GM20000 (cell line): ENCODE data around the gene CNTN1.

Experiments
- DNase-seq: peaks from one replicate; pipeline ENCODE4 v3.0.0; 2012; ENCODE audit warnings: low spot score
- CTCF ChIP-seq: IDR thresholded peaks from 2 replicates; pipeline ENCODE4 v1.5.1; 2012; ENCODE audit warnings: mild to moderate bottlenecking, control low read depth; ENCODE audit errors: extremely low read depth, missing control alignments

CNTN1 gene

GRCh38 chr12:40992158-40992557, 299.9 kb downstream of the CNTN1 start:
- DNase-seq: no peak

GRCh38 chr12:40992674-40993073, 300.4 kb downstream of the CNTN1 start:
- no peak for DNase-seq
- TF ChIP-seq CTCF: no peak

More at GRCh38 chr12:40992158-40992557, 299.9 kb downstream of the CNTN1 start:
- no peak for TF ChIP-seq CTCF

- no peak for DNase-seq
- TF ChIP-seq CTCF: no peak
These were observed 300.9 kb downstream of the CNTN1 start for GRCh38 chr12:40993158-40993557.

- no peak for DNase-seq
- no peak for TF ChIP-seq CTCF
These were observed 303.9 kb downstream of the CNTN1 start for GRCh38 chr12:40996091-40996490.

- no peak for DNase-seq
- TF ChIP-seq CTCF: no peak
These were observed 307.0 kb downstream of the CNTN1 start for GRCh38 chr12:40999210-40999609.

- DNase-seq: no peak
- no peak for TF ChIP-seq CTCF
These were observed 316.2 kb downstream of the CNTN1 start for GRCh38 chr12:41008472-41008871.

- DNase-seq: no peak
These were observed 319.7 kb downstream of the CNTN1 start for GRCh38 chr12:41011939-41012338.

More at GRCh38 chr12:41011939-41012338, 319.7 kb downstream of the CNTN1 start:
- no peak for TF ChIP-seq CTCF
